GM04504 (cell line): Measurements from ENCODE around the gene RECQL5.
"Not testable (repeated sequence)": the region's sequence is repeated elsewhere in the genome, so short reads cannot be mapped to it uniquely, and the experiment has no call there.

Experiments
- DNase-seq: peaks from one replicate; pipeline ENCODE4 v3.0.0-alpha.2; 2012; ENCODE audit warnings: low read depth

The RECQL5 gene

GRCh38 chr17:75647921-75648320 lies 19.0 kb downstream of the RECQL5 start:
- no peak for DNase-seq

- no peak for DNase-seq
Observed at GRCh38 chr17:75647061-75647460, 19.9 kb downstream of the RECQL5 start.

GRCh38 chr17:75646638-75646992 lies 20.3 kb downstream of the RECQL5 start:
- DNase-seq: no peak

GRCh38 chr17:75645889-75646637 lies 20.9 kb downstream of the RECQL5 start:
- DNase-seq: no peak

- DNase-seq: no peak
Observed at GRCh38 chr17:75645501-75645888, 21.5 kb downstream of the RECQL5 start.

- DNase-seq: no peak
Observed at GRCh38 chr17:75643643-75644017, 23.3 kb downstream of the RECQL5 start.

GRCh38 chr17:75642784-75643642 lies 23.9 kb downstream of the RECQL5 start:
- no peak for DNase-seq

GRCh38 chr17:75642182-75642783 lies 24.7 kb downstream of the RECQL5 start:
- no peak for DNase-seq

GRCh38 chr17:75641343-75641742 lies 25.6 kb downstream of the RECQL5 start:
- no peak for DNase-seq

GRCh38 chr17:75640556-75641119 lies 26.3 kb downstream of the RECQL5 start:
- no peak for DNase-seq

- no peak for DNase-seq
Observed at GRCh38 chr17:75639771-75640555, 27.0 kb downstream of the RECQL5 start.

- no peak for DNase-seq
Observed at GRCh38 chr17:75639327-75639726, 27.6 kb downstream of the RECQL5 start.

- no peak for DNase-seq
Observed at GRCh38 chr17:75638893-75639292, 28.1 kb downstream of the RECQL5 start.

GRCh38 chr17:75638039-75638438 lies 28.9 kb downstream of the RECQL5 start:
- not testable (repeated sequence) for DNase-seq

- DNase-seq: no peak
Observed at GRCh38 chr17:75637551-75637950, 29.4 kb downstream of the RECQL5 start.

- DNase-seq: no peak
Observed at GRCh38 chr17:75637143-75637538, 29.8 kb downstream of the RECQL5 start.

GRCh38 chr17:75636381-75637142 lies 30.4 kb downstream of the RECQL5 start:
- no peak for DNase-seq

- DNase-seq: no peak
Observed at GRCh38 chr17:75635610-75636202, 31.2 kb downstream of the RECQL5 start.

- DNase-seq: no peak
Observed at GRCh38 chr17:75634754-75635609, 32.0 kb downstream of the RECQL5 start.

- DNase-seq: no peak
Observed at GRCh38 chr17:75634376-75634740, 32.6 kb downstream of the RECQL5 start.
